GM10847 (cell line): Measurements from ENCODE around the gene EDEM1.

Experiments used
- POLR2A ChIP-seq: IDR thresholded peaks from 2 replicates; pipeline ENCODE4 v1.6.1; 2011; ENCODE audit not compliant: insufficient read length; ENCODE audit errors: extremely low read depth

EDEM1 gene

GRCh38 chr3:5212628-5213573 is 25.4 kb downstream of the EDEM1 start:
- TF ChIP-seq POLR2A, result no peak

GRCh38 chr3:5213574-5213966 is 26.1 kb downstream of the EDEM1 start:
- no peak for TF ChIP-seq POLR2A

- no peak for TF ChIP-seq POLR2A
Observed at GRCh38 chr3:5214352-5214751, 26.8 kb downstream of the EDEM1 start.

- no peak for TF ChIP-seq POLR2A
Observed at GRCh38 chr3:5217824-5218595, 30.5 kb downstream of the EDEM1 start.

GRCh38 chr3:5218815-5219214 is 31.3 kb downstream of the EDEM1 start:
- no peak for TF ChIP-seq POLR2A

GRCh38 chr3:5219216-5219615 is 31.7 kb downstream of the EDEM1 start:
- TF ChIP-seq POLR2A, result no peak

- no peak for TF ChIP-seq POLR2A
Observed at GRCh38 chr3:5220193-5220592, 32.7 kb downstream of the EDEM1 start.

- TF ChIP-seq POLR2A, result no peak
Observed at GRCh38 chr3:5220667-5221431, 33.3 kb downstream of the EDEM1 start.

GRCh38 chr3:5221701-5222100 is 34.2 kb downstream of the EDEM1 start:
- TF ChIP-seq POLR2A, result no peak

GRCh38 chr3:5222283-5223005 is 34.9 kb downstream of the EDEM1 start:
- no peak for TF ChIP-seq POLR2A

- TF ChIP-seq POLR2A, result no peak
Observed at GRCh38 chr3:5226783-5227182, 39.3 kb downstream of the EDEM1 start.

GRCh38 chr3:5227812-5228211 is 40.3 kb downstream of the EDEM1 start:
- no peak for TF ChIP-seq POLR2A

GRCh38 chr3:5229414-5229813 is 41.9 kb downstream of the EDEM1 start:
- TF ChIP-seq POLR2A, result no peak

GRCh38 chr3:5231074-5231473 is 43.6 kb downstream of the EDEM1 start:
- TF ChIP-seq POLR2A, result no peak

- no peak for TF ChIP-seq POLR2A
Observed at GRCh38 chr3:5231487-5231886, 44.0 kb downstream of the EDEM1 start.
